CD8-positive, alpha-beta memory T cell (primary cell): ENCODE measurements around the gene SELL. TPM values are rescaled to one million over a fixed set of nuclear protein-coding genes. Genes with fewer than 3 reads are reported as not detected.

ENCODE experiments used
- CTCF ChIA-PET: fragments of 350-600 bp; sonication (Branson Sonifier 250); formaldehyde crosslinking; loops from one replicate; lab custom pipeline; 2021; ENCODE audit warnings: antibody characterized with exemption; lab: Charles Lee
- POLR2A ChIA-PET: fragments of 350-600 bp; sonication (Branson Sonifier 250); formaldehyde crosslinking; loops from one replicate; lab custom pipeline; 2021; ENCODE audit warnings: antibody characterized with exemption; lab: Charles Lee
- DNase-seq, 5 donors: peaks; one replicate each; pipeline versions ENCODE4 v3.0.0 to v3.0.0-alpha.2; 2020 to 2022; ENCODE audit warnings: mixed read lengths in 1 of 5
- H3K27ac ChIP-seq: one replicate; pipeline ENCODE4 v1.7.0; 2013; ENCODE audit warnings: low read depth, mild to moderate bottlenecking, low read length, moderate library complexity
- H3K27me3 ChIP-seq: 2 replicates; pipeline ENCODE4 v1.7.0; 2013; ENCODE audit warnings: low read length, mild to moderate bottlenecking; ENCODE audit not compliant: insufficient read depth, poor library complexity, severe bottlenecking
- H3K36me3 ChIP-seq: 2 replicates; pipeline ENCODE4 v1.7.0; 2013; ENCODE audit warnings: mild to moderate bottlenecking, low read length, moderate library complexity; ENCODE audit not compliant: insufficient read depth
- H3K4me1 ChIP-seq: 2 replicates; pipeline ENCODE4 v1.7.0; 2013; ENCODE audit warnings: mild to moderate bottlenecking, low read length, moderate library complexity; ENCODE audit not compliant: insufficient read depth
- H3K4me3 ChIP-seq: 2 replicates; pipeline ENCODE4 v1.7.0; 2013; ENCODE audit warnings: mild to moderate bottlenecking, low read length
- H3K9me3 ChIP-seq: 2 replicates; pipeline ENCODE4 v1.7.0; 2013; ENCODE audit warnings: mild to moderate bottlenecking, low read length
- H3K27ac Mint-ChIP-seq, 8 donors: one replicate each; pipeline ENCODE4 v1.8.0; 2020 to 2021; ENCODE audit warnings: mixed read lengths in 8 of 8, mild to moderate bottlenecking in 6 of 8, inconsistent platforms in 3 of 8, moderate library complexity in 3 of 8
- H3K27me3 Mint-ChIP-seq, 2 donors: one replicate each; pipeline ENCODE4 v1.8.0; 2020 to 2021; ENCODE audit warnings: mixed read lengths in 2 of 2, mild to moderate bottlenecking in 1 of 2, moderate library complexity in 1 of 2
- H3K36me3 Mint-ChIP-seq, 3 donors: one replicate each; pipeline ENCODE4 v1.8.0; 2020 to 2021; ENCODE audit warnings: mixed read lengths in 3 of 3, inconsistent platforms in 1 of 3, mild to moderate bottlenecking in 1 of 3
- H3K4me1 Mint-ChIP-seq, 3 donors: one replicate each; pipeline ENCODE4 v1.8.0; 2020 to 2021; ENCODE audit warnings: mixed read lengths in 3 of 3, inconsistent platforms in 1 of 3, mild to moderate bottlenecking in 1 of 3
- H3K4me3 Mint-ChIP-seq, 7 donors: one replicate each; pipeline ENCODE4 v1.8.0; 2020 to 2021; ENCODE audit warnings: mixed read lengths in 7 of 7, mild to moderate bottlenecking in 6 of 7, moderate library complexity in 4 of 7, inconsistent platforms in 2 of 7
- H3K9me3 Mint-ChIP-seq, 5 donors: one replicate each; pipeline ENCODE4 v1.8.0; 2020 to 2022; ENCODE audit warnings: mixed read lengths in 5 of 5, mild to moderate bottlenecking in 3 of 5, moderate library complexity in 2 of 5, inconsistent platforms in 1 of 5
- polyA plus RNA-seq: library from polyadenylated mRNA; unstranded; fragments of 300-500 nt; fragmentation: Illumina TruSeq; gene quantifications from one replicate; pipeline ENCODE4 v1.2.3, GENCODE V29; 2021
- total RNA-seq, 2 experiments: library from RNA; stranded (reverse); gene quantifications; one replicate each; pipeline ENCODE4 v1.2.3, GENCODE V29; 2021

Gene SELL
- total and polyA plus RNA-seq, 3 experiments from 2014 or later: 48.2 to 871 (median 48.5) TPM

DNA sequence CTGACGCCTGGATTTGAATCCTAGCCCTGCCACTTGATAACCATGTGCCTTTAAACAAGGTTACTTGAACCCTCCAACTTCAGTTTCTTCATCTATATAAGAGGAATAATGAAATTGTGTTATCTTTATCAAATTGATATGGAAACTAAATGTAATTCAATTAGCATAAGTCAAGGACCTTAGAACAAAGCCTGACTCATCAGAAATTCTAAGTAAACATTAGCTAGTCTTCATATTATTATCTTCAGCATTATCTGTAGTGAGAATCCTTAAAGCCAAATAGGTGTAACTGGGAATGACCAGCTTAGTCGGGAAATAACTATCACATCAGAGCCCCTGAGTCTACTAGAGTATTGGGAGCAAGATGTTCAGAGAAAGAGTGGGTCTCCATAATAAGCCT is 6.6 kb downstream of the SELL start:
- H3K4me3 ChIP-seq: peak overlapping the region; percentile 20
- peaks cover 76% of the 10 kb centered on the region for H3K4me1 ChIP-seq

DNA sequence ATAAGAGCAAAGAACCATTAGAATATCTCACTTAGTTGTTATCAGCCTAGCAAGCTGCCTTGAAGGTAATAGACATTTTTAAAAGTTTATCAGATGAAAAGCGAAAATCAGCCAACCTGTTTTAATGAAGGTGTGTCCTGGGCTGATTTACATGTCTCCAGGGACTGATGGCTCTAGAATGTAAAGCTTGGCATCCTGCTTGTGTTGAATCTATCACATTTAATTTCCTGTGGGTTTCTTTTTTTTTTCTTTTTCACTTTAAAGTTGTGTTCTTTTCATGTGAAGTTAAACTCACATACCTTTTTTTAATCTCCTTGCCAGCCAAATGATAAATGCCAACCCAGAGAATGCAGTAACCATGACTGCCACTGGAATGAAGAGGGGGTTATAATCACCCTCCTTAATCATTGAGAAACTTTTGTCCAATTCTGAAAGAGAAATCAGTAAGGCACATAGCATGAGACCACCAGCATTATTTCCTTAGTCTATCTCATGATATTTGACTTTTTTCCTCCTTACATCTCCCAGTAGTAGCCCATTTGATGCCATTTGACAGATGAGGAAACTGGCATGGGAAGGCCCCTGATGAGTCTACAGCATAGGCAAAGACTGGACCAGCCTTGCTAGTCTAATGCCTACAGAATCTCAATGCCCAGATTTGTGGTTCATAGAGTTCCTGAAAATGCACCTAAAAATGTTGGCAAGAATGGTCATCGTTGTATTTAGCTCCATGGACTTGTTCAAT is 10.0 kb downstream of the SELL start:
- H3K36me3 ChIP-seq: peaks cover 38% of the 10 kb centered on the region
- peaks cover 92 to 98% (median 96%) of the 10 kb centered on the region in 3 donors for H3K4me1 Mint-ChIP-seq
- no peaks in the 10 kb centered on the region for H3K9me3 ChIP-seq
- no peak overlapping the region for H3K27ac ChIP-seq
- POLR2A ChIA-PET: no interaction called here
- peak overlapping the region; percentile 20 to 74 (median 69) for H3K4me3 Mint-ChIP-seq
- peaks cover 100% of the 10 kb centered on the region for H3K4me1 ChIP-seq
- peak in 2 of 5 donors; percentile 34 to 77 for DNase-seq
- no peaks in the 10 kb centered on the region for H3K27me3 ChIP-seq
- H3K27ac Mint-ChIP-seq: peak overlapping the region; percentile 26 to 92 (median 76)
- no peaks in the 10 kb centered on the region for H3K9me3 Mint-ChIP-seq
- H3K27me3 Mint-ChIP-seq: peaks cover 0 to 7% of the 10 kb centered on the region in 2 donors
- CTCF ChIA-PET: interaction anchor here (0.8 to 2.8 kb wide), 4 partner anchors 9 to 115 kb away, joined by 3 to 15 read pairs (median 5); partner anchors contain the start of gene F5
- peak overlapping the region; percentile 17 for H3K4me3 ChIP-seq
- H3K36me3 Mint-ChIP-seq: peaks cover 27 to 66% (median 46%) of the 10 kb centered on the region in 3 donors

More for the DNA sequence above, 6.6 kb downstream of the SELL start:
- Histone ChIP-seq H3K36me3 (peaks cover 38% of the 10 kb centered on the region), H3K9me3 (no peaks in the 10 kb centered on the region), H3K27ac (no peak overlapping the region), H3K27me3 (no peaks in the 10 kb centered on the region)
- CTCF ChIA-PET: interaction anchor here (2.1 kb wide), 1 partner anchor 11 kb away, joined by 5 read pairs; no protein-coding TSS in a partner anchor
- Mint-ChIP-seq H3K27ac (peak overlapping the region in 5 of 8 donors; percentile 11 to 74 (median 56)), H3K4me3 (peak overlapping the region; percentile 31 to 90 (median 66)), H3K27me3 (peaks cover 0 to 7% of the 10 kb centered on the region in 2 donors), H3K4me1 (peaks cover 77 to 88% (median 87%) of the 10 kb centered on the region in 3 donors), H3K36me3 (peaks cover 39 to 80% (median 58%) of the 10 kb centered on the region in 3 donors), H3K9me3 (no peaks in the 10 kb centered on the region)
- POLR2A ChIA-PET: interaction anchor here (0.8 kb wide), 1 partner anchor 12 kb away, joined by 4 read pairs; no protein-coding TSS in a partner anchor
- DNase-seq: no peak

DNA sequence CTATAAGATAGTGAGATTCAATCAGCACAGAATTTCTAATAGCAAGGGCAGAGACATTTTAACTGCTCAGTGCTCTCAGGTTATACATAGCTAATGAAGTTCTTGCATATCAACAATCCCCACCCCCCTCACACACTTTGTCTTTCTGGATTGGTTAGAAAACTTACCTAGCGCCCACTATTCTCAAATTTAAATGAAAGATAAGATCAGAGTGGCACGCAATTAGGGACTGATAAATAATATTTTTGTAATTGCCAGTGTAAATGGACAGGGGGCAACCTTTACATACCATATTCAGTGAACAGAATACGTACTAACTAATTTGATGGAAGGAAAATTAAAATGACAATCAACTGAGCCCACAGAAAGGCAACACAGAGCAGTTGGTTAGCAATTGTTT is 11.7 kb downstream of the SELL start:
- peaks cover 30% of the 10 kb centered on the region for H3K36me3 ChIP-seq
- Mint-ChIP-seq H3K36me3 (peaks cover 12 to 56% (median 43%) of the 10 kb centered on the region in 3 donors), H3K9me3 (no peaks in the 10 kb centered on the region), H3K4me1 (peaks cover 92 to 98% (median 96%) of the 10 kb centered on the region in 3 donors), H3K27me3 (no peaks in the 10 kb centered on the region), H3K27ac (peak overlapping the region in 6 of 8 donors; percentile 3 to 83 (median 50)), H3K4me3 (peak overlapping the region in 6 of 7 donors; percentile 25 to 71 (median 37))
- H3K9me3 ChIP-seq: no peaks in the 10 kb centered on the region
- CTCF ChIA-PET: interaction anchor here (0.9 to 1.4 kb wide), 2 partner anchors 11 to 12 kb away, joined by 3 to 4 read pairs; no protein-coding TSS in a partner anchor
- H3K27ac ChIP-seq: no peak overlapping the region
- H3K4me1 ChIP-seq: peaks cover 100% of the 10 kb centered on the region
- no peak for DNase-seq
- POLR2A ChIA-PET: interaction anchor here (1.3 kb wide), 1 partner anchor 8 kb away, joined by 4 read pairs; no protein-coding TSS in a partner anchor
- H3K27me3 ChIP-seq: no peaks in the 10 kb centered on the region
- no peak overlapping the region for H3K4me3 ChIP-seq

DNA sequence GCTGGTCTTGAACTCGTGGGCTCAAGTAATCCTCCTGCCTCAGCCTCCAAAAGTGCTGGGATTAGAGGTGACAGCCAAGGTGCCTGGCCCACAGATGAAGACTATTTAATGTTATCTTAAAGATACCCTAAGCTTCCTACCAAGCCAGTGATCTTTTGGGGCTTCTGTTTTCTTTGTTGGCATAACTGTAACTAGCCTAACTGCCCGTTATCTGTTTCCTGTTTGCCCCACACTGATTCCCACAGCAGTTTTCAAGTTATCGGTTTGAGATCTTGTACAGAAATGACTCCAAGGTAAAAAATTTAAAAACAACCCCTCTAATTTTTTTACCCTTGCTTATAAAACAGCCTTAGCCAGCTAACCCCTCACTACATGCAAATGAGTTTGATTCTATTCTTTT is 12.4 kb downstream of the SELL start:
- ChIA-PET POLR2A (interaction anchor here (1.3 kb wide), 1 partner anchor 9 kb away, joined by 4 read pairs; no protein-coding TSS in a partner anchor), CTCF (interaction anchor here (1.2 to 1.4 kb wide), 2 partner anchors 13 to 97 kb away, joined by 4 read pairs; no protein-coding TSS in a partner anchor)
- H3K27ac Mint-ChIP-seq: peak overlapping the region in 7 of 8 donors; percentile 39 to 83 (median 60)
- peaks cover 100% of the 10 kb centered on the region for H3K4me1 ChIP-seq
- no peaks in the 10 kb centered on the region for H3K9me3 ChIP-seq
- no peaks in the 10 kb centered on the region for H3K27me3 Mint-ChIP-seq
- H3K4me3 Mint-ChIP-seq: peak overlapping the region in 6 of 7 donors; percentile 37 to 71 (median 50)
- H3K4me1 Mint-ChIP-seq: peaks cover 92 to 98% (median 96%) of the 10 kb centered on the region in 3 donors
- peaks cover 24% of the 10 kb centered on the region for H3K36me3 ChIP-seq
- no peak overlapping the region for H3K4me3 ChIP-seq
- DNase-seq: no peak
- H3K36me3 Mint-ChIP-seq: peaks cover 10 to 50% (median 40%) of the 10 kb centered on the region in 3 donors
- no peaks in the 10 kb centered on the region for H3K27me3 ChIP-seq
- H3K9me3 Mint-ChIP-seq: no peaks in the 10 kb centered on the region
- no peak overlapping the region for H3K27ac ChIP-seq

DNA sequence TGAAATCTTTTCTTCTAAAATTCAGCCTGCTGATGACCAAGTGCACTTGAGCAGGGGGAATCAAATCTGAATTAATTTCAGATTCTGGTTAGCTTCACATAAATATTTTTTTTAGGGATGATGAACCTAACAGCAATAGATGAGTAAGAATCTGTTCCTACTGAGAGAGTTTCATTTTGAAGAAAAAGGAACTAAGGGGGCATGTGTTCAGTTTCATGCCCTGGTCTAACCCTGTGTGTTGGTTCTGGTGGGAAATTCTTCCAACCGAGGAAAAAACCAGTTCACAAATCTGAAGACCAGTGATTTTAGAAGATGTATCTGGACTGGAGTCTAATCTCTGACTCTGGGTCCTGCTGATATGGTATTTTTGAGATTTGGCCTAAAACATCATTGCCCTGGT is 13.7 kb downstream of the SELL start:
- Histone ChIP-seq H3K4me3 (no peak overlapping the region), H3K27me3 (no peaks in the 10 kb centered on the region), H3K27ac (no peak overlapping the region), H3K36me3 (peaks cover 23% of the 10 kb centered on the region), H3K9me3 (no peaks in the 10 kb centered on the region), H3K4me1 (peaks cover 100% of the 10 kb centered on the region)
- CTCF ChIA-PET: interaction anchor here (1.0 to 4.7 kb wide), 2 partner anchors 38 to 95 kb away, joined by 3 to 42 read pairs; no protein-coding TSS in a partner anchor
- peaks cover 92 to 98% (median 96%) of the 10 kb centered on the region in 3 donors for H3K4me1 Mint-ChIP-seq
- peak overlapping the region in 1 of 7 donors; percentile 3 for H3K4me3 Mint-ChIP-seq
- H3K27ac Mint-ChIP-seq: peak overlapping the region in 4 of 8 donors; percentile 12 to 83 (median 27)
- POLR2A ChIA-PET: interaction anchor here (0.6 kb wide), 2 partner anchors 12 to 14 kb away, joined by 3 to 4 read pairs; no protein-coding TSS in a partner anchor
- peaks cover 3 to 38% (median 31%) of the 10 kb centered on the region in 3 donors for H3K36me3 Mint-ChIP-seq
- no peak for DNase-seq
- H3K9me3 Mint-ChIP-seq: no peaks in the 10 kb centered on the region
- H3K27me3 Mint-ChIP-seq: no peaks in the 10 kb centered on the region

DNA sequence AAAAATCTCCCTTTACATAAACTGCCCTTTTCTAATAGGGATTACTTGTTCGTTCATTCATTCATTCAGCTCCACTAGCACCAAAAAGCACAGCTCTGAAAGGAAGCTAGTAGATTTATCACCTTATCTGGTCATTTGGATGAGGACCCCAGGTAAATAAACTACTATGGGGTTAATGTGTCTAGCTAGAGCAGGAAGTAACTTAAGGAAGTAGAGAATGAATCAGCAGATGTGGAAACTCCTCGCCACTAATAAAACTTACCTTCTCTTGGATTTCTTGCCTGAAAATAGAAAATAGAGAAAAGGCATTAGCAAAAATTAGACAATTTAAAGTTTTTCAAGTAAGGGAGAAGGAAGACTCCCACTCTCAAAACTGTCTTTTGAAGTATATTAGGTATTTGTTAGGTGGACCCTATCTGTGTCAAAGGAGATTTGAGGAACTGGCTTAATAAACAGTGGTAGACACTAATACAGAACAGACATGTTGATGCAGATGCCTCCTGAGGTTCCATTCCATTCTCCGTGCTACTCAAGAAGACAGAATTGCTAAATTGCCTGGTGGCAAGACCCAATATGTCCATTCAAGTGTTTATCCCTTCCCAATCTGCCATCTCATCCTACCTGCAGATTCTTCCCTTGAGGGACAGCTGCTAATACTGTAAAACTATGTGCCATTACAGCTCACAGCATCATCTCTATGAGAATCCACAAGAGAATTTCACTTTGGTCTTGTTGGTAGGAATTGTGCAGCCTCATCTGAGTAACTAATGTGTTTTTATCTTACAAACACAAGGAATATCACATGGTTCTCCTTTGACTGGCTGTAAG is 14.9 kb downstream of the SELL start:
- peaks cover 20% of the 10 kb centered on the region for H3K36me3 ChIP-seq

More for the DNA sequence above, 14.9 kb downstream of the SELL start:
- no peaks in the 10 kb centered on the region for H3K27me3 Mint-ChIP-seq
- DNase-seq: no peak
- H3K9me3 Mint-ChIP-seq: no peaks in the 10 kb centered on the region
- no peaks in the 10 kb centered on the region for H3K9me3 ChIP-seq
- no peak overlapping the region for H3K27ac ChIP-seq
- ChIA-PET POLR2A (interaction anchor here (0.7 kb wide), 1 partner anchor 95 kb away, joined by 3 read pairs; no protein-coding TSS in a partner anchor), CTCF (interaction anchor here (0.9 to 4.7 kb wide), 5 partner anchors 12 to 94 kb away, joined by 3 to 42 read pairs (median 7); no protein-coding TSS in a partner anchor)
- no peaks in the 10 kb centered on the region for H3K27me3 ChIP-seq
- peaks cover 89 to 92% (median 90%) of the 10 kb centered on the region in 3 donors for H3K4me1 Mint-ChIP-seq
- H3K4me3 ChIP-seq: peak overlapping the region; percentile 6
- peaks cover 99% of the 10 kb centered on the region for H3K4me1 ChIP-seq
- H3K4me3 Mint-ChIP-seq: peak overlapping the region in 6 of 7 donors; percentile 16 to 54 (median 42)
- peaks cover 3 to 30% (median 26%) of the 10 kb centered on the region in 3 donors for H3K36me3 Mint-ChIP-seq
- peak overlapping the region in 6 of 8 donors; percentile 63 to 86 (median 70) for H3K27ac Mint-ChIP-seq
